ENCODE measurements around the gene ARHGEF28. TPM values are rescaled to one million over a fixed set of nuclear protein-coding genes. Genes with fewer than 3 reads are reported as not detected.

Gene ARHGEF28
- total RNA-seq, 4 donors from 2014 or later = 0.52 to 1.2 (median 0.98) TPM

- no peaks in the 10 kb centered on the region for H3K36me3 ChIP-seq
- ATAC-seq = no peak
- H3K27ac ChIP-seq = no peak overlapping the region
- no peak for TF ChIP-seq POLR2A (IDR thresholded peaks at IDR 0.05)
- TF ChIP-seq, protein P1, sequence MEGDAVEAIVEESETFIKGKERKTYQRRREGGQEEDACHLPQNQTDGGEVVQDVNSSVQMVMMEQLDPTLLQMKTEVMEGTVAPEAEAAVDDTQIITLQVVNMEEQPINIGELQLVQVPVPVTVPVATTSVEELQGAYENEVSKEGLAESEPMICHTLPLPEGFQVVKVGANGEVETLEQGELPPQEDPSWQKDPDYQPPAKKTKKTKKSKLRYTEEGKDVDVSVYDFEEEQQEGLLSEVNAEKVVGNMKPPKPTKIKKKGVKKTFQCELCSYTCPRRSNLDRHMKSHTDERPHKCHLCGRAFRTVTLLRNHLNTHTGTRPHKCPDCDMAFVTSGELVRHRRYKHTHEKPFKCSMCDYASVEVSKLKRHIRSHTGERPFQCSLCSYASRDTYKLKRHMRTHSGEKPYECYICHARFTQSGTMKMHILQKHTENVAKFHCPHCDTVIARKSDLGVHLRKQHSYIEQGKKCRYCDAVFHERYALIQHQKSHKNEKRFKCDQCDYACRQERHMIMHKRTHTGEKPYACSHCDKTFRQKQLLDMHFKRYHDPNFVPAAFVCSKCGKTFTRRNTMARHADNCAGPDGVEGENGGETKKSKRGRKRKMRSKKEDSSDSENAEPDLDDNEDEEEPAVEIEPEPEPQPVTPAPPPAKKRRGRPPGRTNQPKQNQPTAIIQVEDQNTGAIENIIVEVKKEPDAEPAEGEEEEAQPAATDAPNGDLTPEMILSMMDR (IDR thresholded peaks at IDR 0.05 in 4 of 5, conservative IDR thresholded peaks at IDR 0.05 in 1 of 5) = no peak
- no peaks in the 10 kb centered on the region for H3K27me3 ChIP-seq
- in situ Hi-C loops (cut with MboI; ENCODE audit: low sequenced_read_pairs in 4 of 4) (no loop called here), intact Hi-C loops (cut with DNase I; ENCODE audit: low total_unique reads) (loop anchor here (10.0 kb wide), 1 partner anchor 496 kb away; no protein-coding TSS in a partner anchor)
- no peak for DNase-seq
- no peak overlapping the region for H3K4me3 ChIP-seq
- H3K4me1 ChIP-seq = no peaks in the 10 kb centered on the region
- H3K9me3 ChIP-seq = no peaks in the 10 kb centered on the region
Measured at GRCh38 chr5:73908395-73908794, 282.4 kb downstream of the ARHGEF28 start.

GRCh38 chr5:73908846-73909245 lies 282.9 kb downstream of the ARHGEF28 start:
- TF ChIP-seq POLR2A (IDR thresholded peaks at IDR 0.05) = no peak
- TF ChIP-seq, protein P1 (IDR thresholded peaks at IDR 0.05 in 4 of 5, conservative IDR thresholded peaks at IDR 0.05 in 1 of 5) = no peak
- no peaks in the 10 kb centered on the region for H3K4me1 ChIP-seq
- DNase-seq (no peak), ATAC-seq (no peak)
- H3K9me3 ChIP-seq = no peaks in the 10 kb centered on the region
- intact Hi-C loops (cut with DNase I; ENCODE audit: low total_unique reads) = loop anchor here (10.0 kb wide), 1 partner anchor 496 kb away; no protein-coding TSS in a partner anchor
- in situ Hi-C loops (cut with MboI; ENCODE audit: low sequenced_read_pairs in 4 of 4) = no loop called here
- H3K27me3 ChIP-seq = no peaks in the 10 kb centered on the region
- H3K27ac ChIP-seq = no peak overlapping the region
- no peaks in the 10 kb centered on the region for H3K36me3 ChIP-seq
- H3K4me3 ChIP-seq = no peak overlapping the region

- intact Hi-C loops (cut with DNase I; ENCODE audit: low total_unique reads) (loop anchor here (10.0 kb wide), 1 partner anchor 495 kb away; no protein-coding TSS in a partner anchor), in situ Hi-C loops (cut with MboI; ENCODE audit: low sequenced_read_pairs in 4 of 4) (no loop called here)
- no peaks in the 10 kb centered on the region for H3K4me1 ChIP-seq
- no peaks in the 10 kb centered on the region for H3K36me3 ChIP-seq
- TF ChIP-seq POLR2A (IDR thresholded peaks at IDR 0.05) = no peak
- TF ChIP-seq, protein P1 (IDR thresholded peaks at IDR 0.05 in 4 of 5, conservative IDR thresholded peaks at IDR 0.05 in 1 of 5) = no peak
- H3K9me3 ChIP-seq = no peaks in the 10 kb centered on the region
- DNase-seq = no peak
- no peak overlapping the region for H3K4me3 ChIP-seq
- no peak for ATAC-seq
- no peaks in the 10 kb centered on the region for H3K27me3 ChIP-seq
- H3K27ac ChIP-seq = no peak overlapping the region
Measured at GRCh38 chr5:73909474-73909873, 283.5 kb downstream of the ARHGEF28 start.

GRCh38 chr5:73911761-73912393 lies 285.9 kb downstream of the ARHGEF28 start:
- no peak for ATAC-seq
- Histone ChIP-seq H3K9me3 (no peaks in the 10 kb centered on the region), H3K27ac (no peak overlapping the region), H3K4me1 (no peaks in the 10 kb centered on the region), H3K36me3 (no peaks in the 10 kb centered on the region), H3K4me3 (no peak overlapping the region), H3K27me3 (no peaks in the 10 kb centered on the region)
- intact Hi-C loops (cut with DNase I; ENCODE audit: low total_unique reads) (no loop called here), in situ Hi-C loops (cut with MboI; ENCODE audit: low sequenced_read_pairs in 4 of 4) (no loop called here)
- no peak for DNase-seq
- TF ChIP-seq, protein P1 (IDR thresholded peaks at IDR 0.05 in 4 of 5, conservative IDR thresholded peaks at IDR 0.05 in 1 of 5) = no peak
- TF ChIP-seq POLR2A (IDR thresholded peaks at IDR 0.05) = no peak
